SK-N-SH (cell line): Measurements from ENCODE around the gene NAALADL2.

ENCODE experiments used
- ELF1 ChIP-seq: IDR thresholded peaks from 2 replicates; pipeline ENCODE4 v1.4.0; 2012
- EP300 ChIP-seq, 2 experiments: IDR thresholded peaks; 2 replicates each; pipeline versions ENCODE4 v1.4.0 to v1.6.1; 2012; ENCODE audit warnings: borderline replicate concordance in 1 of 2, low read depth in 1 of 2, low read length in 1 of 2
- EZH2phosphoT487 ChIP-seq: fragments of 200-600 bp; sonication (generic); IDR thresholded peaks from 2 replicates; pipeline ENCODE4 v1.6.1; 2017; ENCODE audit warnings: low read depth, mixed run types, mild to moderate bottlenecking, antibody characterized with exemption, moderate library complexity, borderline replicate concordance
- FOXJ3 ChIP-seq: sonication (generic); formaldehyde crosslinking; IDR thresholded peaks from 2 replicates; pipeline ENCODE4 v1.5.1; 2020; ENCODE audit warnings: mild to moderate bottlenecking, missing genetic modification reagents
- FOXM1 ChIP-seq: IDR thresholded peaks from 2 replicates; pipeline ENCODE4 v1.4.0; 2012; ENCODE audit warnings: low read depth, mild to moderate bottlenecking
- GABPA ChIP-seq: IDR thresholded peaks from 2 replicates; pipeline ENCODE4 v1.4.0; 2012; ENCODE audit warnings: low read depth, mild to moderate bottlenecking
- NFIC ChIP-seq: IDR thresholded peaks from 2 replicates; pipeline ENCODE4 v1.4.0; 2012; ENCODE audit warnings: borderline replicate concordance
- NRF1 ChIP-seq: IDR thresholded peaks from 2 replicates; pipeline ENCODE4 v1.6.1; 2012; ENCODE audit warnings: low read depth, mild to moderate bottlenecking, low read length
- POLR2AphosphoS5 ChIP-seq: IDR thresholded peaks from 2 replicates; pipeline ENCODE4 v1.6.1; 2012; ENCODE audit warnings: low read depth, low read length
- RFX5 ChIP-seq: IDR thresholded peaks from 2 replicates; pipeline ENCODE4 v1.6.1; 2012; ENCODE audit warnings: mild to moderate bottlenecking, improper control_type of control experiment, low read length
- SMC3 ChIP-seq: IDR thresholded peaks from 2 replicates; pipeline ENCODE4 v1.6.1; 2012; ENCODE audit warnings: low read depth, low read length, improper control_type of control experiment
- TF ChIP-seq, protein P1 (sequence below): IDR thresholded peaks from 2 replicates; pipeline ENCODE4 v1.6.1; 2012; ENCODE audit warnings: mild to moderate bottlenecking, low read depth, low read length, moderate library complexity
- TF ChIP-seq, protein P2 (sequence below): fragments of 200-600 bp; sonication (generic); IDR thresholded peaks from 2 replicates; pipeline ENCODE4 v1.6.1; 2017; ENCODE audit warnings: antibody characterized with exemption, mild to moderate bottlenecking, moderate library complexity
- TF ChIP-seq, protein P3 (sequence below): IDR thresholded peaks from 2 replicates; pipeline ENCODE4 v1.4.0; 2012; ENCODE audit warnings: low read depth

DNA sequence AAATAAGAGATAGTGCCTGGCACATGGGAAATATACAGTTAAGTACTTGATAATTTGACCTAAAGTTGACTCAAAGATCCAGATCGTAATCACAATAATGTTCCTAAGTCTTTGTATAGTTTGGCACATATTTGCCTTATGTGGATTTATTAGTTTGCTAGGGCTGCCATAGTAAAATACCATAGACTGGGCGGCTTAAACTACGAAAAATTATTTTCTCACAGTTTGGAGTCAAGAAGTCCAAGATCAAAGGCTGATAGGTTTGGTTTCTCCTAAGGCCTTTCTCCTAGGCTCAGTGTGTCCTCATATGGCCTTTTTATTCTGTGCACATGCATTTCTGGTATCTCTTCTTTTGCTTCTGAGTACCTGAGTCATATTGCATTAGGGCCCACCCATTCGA lies 453.7 kb downstream of the NAALADL2 start:
- TF ChIP-seq, protein P1, sequence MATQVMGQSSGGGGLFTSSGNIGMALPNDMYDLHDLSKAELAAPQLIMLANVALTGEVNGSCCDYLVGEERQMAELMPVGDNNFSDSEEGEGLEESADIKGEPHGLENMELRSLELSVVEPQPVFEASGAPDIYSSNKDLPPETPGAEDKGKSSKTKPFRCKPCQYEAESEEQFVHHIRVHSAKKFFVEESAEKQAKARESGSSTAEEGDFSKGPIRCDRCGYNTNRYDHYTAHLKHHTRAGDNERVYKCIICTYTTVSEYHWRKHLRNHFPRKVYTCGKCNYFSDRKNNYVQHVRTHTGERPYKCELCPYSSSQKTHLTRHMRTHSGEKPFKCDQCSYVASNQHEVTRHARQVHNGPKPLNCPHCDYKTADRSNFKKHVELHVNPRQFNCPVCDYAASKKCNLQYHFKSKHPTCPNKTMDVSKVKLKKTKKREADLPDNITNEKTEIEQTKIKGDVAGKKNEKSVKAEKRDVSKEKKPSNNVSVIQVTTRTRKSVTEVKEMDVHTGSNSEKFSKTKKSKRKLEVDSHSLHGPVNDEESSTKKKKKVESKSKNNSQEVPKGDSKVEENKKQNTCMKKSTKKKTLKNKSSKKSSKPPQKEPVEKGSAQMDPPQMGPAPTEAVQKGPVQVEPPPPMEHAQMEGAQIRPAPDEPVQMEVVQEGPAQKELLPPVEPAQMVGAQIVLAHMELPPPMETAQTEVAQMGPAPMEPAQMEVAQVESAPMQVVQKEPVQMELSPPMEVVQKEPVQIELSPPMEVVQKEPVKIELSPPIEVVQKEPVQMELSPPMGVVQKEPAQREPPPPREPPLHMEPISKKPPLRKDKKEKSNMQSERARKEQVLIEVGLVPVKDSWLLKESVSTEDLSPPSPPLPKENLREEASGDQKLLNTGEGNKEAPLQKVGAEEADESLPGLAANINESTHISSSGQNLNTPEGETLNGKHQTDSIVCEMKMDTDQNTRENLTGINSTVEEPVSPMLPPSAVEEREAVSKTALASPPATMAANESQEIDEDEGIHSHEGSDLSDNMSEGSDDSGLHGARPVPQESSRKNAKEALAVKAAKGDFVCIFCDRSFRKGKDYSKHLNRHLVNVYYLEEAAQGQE, result no peak
- TF ChIP-seq EP300 (IDR thresholded peaks at IDR 0.05; ENCODE audit: borderline replicate concordance in 1 of 2, low read depth in 1 of 2, low read length in 1 of 2), result no peak
- no peak for TF ChIP-seq POLR2AphosphoS5
- TF ChIP-seq FOXJ3 (CRISPR knock-in tag), result no peak
- TF ChIP-seq GABPA, result no peak
- no peak for TF ChIP-seq FOXM1
- TF ChIP-seq, protein P2, sequence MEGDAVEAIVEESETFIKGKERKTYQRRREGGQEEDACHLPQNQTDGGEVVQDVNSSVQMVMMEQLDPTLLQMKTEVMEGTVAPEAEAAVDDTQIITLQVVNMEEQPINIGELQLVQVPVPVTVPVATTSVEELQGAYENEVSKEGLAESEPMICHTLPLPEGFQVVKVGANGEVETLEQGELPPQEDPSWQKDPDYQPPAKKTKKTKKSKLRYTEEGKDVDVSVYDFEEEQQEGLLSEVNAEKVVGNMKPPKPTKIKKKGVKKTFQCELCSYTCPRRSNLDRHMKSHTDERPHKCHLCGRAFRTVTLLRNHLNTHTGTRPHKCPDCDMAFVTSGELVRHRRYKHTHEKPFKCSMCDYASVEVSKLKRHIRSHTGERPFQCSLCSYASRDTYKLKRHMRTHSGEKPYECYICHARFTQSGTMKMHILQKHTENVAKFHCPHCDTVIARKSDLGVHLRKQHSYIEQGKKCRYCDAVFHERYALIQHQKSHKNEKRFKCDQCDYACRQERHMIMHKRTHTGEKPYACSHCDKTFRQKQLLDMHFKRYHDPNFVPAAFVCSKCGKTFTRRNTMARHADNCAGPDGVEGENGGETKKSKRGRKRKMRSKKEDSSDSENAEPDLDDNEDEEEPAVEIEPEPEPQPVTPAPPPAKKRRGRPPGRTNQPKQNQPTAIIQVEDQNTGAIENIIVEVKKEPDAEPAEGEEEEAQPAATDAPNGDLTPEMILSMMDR, result no peak
- TF ChIP-seq EZH2phosphoT487, result no peak
- no peak for TF ChIP-seq SMC3
- no peak for TF ChIP-seq NFIC
- TF ChIP-seq RFX5, result no peak
- TF ChIP-seq NRF1, result no peak
- TF ChIP-seq ELF1, result no peak
- TF ChIP-seq, protein P3, sequence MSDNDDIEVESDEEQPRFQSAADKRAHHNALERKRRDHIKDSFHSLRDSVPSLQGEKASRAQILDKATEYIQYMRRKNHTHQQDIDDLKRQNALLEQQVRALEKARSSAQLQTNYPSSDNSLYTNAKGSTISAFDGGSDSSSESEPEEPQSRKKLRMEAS, result no peak
